Ovary (tissue), 9 donors: ENCODE results near the gene MAST4. TPM values are rescaled to one million over a fixed set of nuclear protein-coding genes. Genes with fewer than 3 reads are reported as not detected.

Experiments used
- DNase-seq, 5 donors: peaks; one replicate each; pipeline ENCODE4 v3.0.0-alpha.2; 2019 to 2020
- H3K27ac ChIP-seq, 2 donors: fragments of 200-600 bp; one replicate each; pipeline versions ENCODE4 v1.5.1 to v1.8.0; 2019 to 2022
- H3K27me3 ChIP-seq: fragments of 200-600 bp; one replicate; pipeline ENCODE4 v1.8.0; 2022
- H3K36me3 ChIP-seq: fragments of 200-600 bp; sonication (generic); one replicate; pipeline ENCODE4 v1.5.1; 2019
- H3K4me1 ChIP-seq: one replicate; pipeline ENCODE4 v1.8.1; 2013; ENCODE audit warnings: mild to moderate bottlenecking, moderate library complexity; ENCODE audit not compliant: insufficient read depth
- H3K4me3 ChIP-seq: fragments of 200-600 bp; sonication (generic); one replicate; pipeline ENCODE4 v1.5.1; 2017
- H3K9me3 ChIP-seq, 2 donors: fragments of 200-600 bp in 1 of 2; sonication (generic) in 1 of 2; one replicate each; pipeline versions ENCODE4 v1.5.1 to v1.8.1; 2013 to 2019; ENCODE audit warnings: mild to moderate bottlenecking in 1 of 2, moderate library complexity in 1 of 2
- CTCF ChIP-seq, 3 donors: fragments of 450-650 bp in 2 of 3; fragments of 200-600 bp in 1 of 3; IDR thresholded peaks; one replicate each; pipeline versions ENCODE4 v1.5.1 to v1.8.0; 2016 to 2022; ENCODE audit warnings: antibody characterized with exemption in 3 of 3, mild to moderate bottlenecking in 1 of 3
- EP300 ChIP-seq: sonication (generic); formaldehyde crosslinking; IDR thresholded peaks from one replicate; pipeline ENCODE4 v1.6.1; 2017; ENCODE audit warnings: antibody characterized with exemption
- POLR2A ChIP-seq: fragments of 450-650 bp; IDR thresholded peaks from one replicate; pipeline ENCODE4 v1.6.1; 2017; ENCODE audit warnings: antibody characterized with exemption, mild to moderate bottlenecking, moderate library complexity
- WGBS, 3 donors: extraction: QIAGEN DNeasy Blood & Tissue Kit in 1 of 3; methylation state at CpG; one replicate each; pipeline versions ENCODE4 v1.1.5 to v1.1.7; 2013 to 2017; 5-methylcytosine and 5-hydroxymethylcytosine counted together
- intact Hi-C, 4 donors: fragments of 100-400 bp; cut with DNase I; formaldehyde crosslinking; loops; one replicate each; pipeline versions ENCODE4 v1.11.0 to v1.15.1; 2022 to 2023
- polyA plus RNA-seq, 2 donors: library from polyadenylated mRNA; stranded (reverse); fragments of 200-250 nt in 1 of 2; fragments of 350-450 nt in 1 of 2; fragmentation: Illumina TruSeq in 1 of 2; extraction: RNeasy Lipid Tissue Mini Kit (QIAGEN cat#74804) in 1 of 2; gene quantifications; one replicate each; pipeline ENCODE4 v1.2.3, GENCODE V29; 2013 to 2014
- total RNA-seq, 7 donors: library from RNA; depleted of rRNA in 2 of 7; stranded (reverse); fragments of >200 nt in 2 of 7; fragmentation: NEBNext Ultra II Directional in 3 of 7; extraction: Animal tissue kit (Norgen Biotek cat#: 25700) in 3 of 7; gene quantifications; one replicate each; pipeline versions ENCODE4 v1.1.0 to v1.2.4, GENCODE V29; 2016 to 2023
- donor health status: DM: no; HTN: no; CAD: no; lungs with moderate emphysema.
- donor health status: DM: no; HTN: no; CAD: no.
- donor health status: Bipolar disorder and iron deficiency.
- donor health status: DM: yes; HTN: yes; CAD: no.
- donor health status: DM: no; HTN: no; CAD: no.
- donor health status: DM: yes; HTN: yes; CAD: no.

Gene MAST4
- total and polyA plus RNA-seq, 9 donors, result 11.6 to 86.3 (median 57.6) TPM

GRCh38 chr5:66892716-66893115, 296.5 kb downstream of the MAST4 start:
- Histone ChIP-seq H3K27ac (no peak overlapping the region), H3K9me3 (no peaks in the 10 kb centered on the region), H3K27me3 (no peaks in the 10 kb centered on the region), H3K4me3 (no peak overlapping the region), H3K36me3 (no peaks in the 10 kb centered on the region), H3K4me1 (peaks cover 6% of the 10 kb centered on the region)
- TF ChIP-seq CTCF (IDR thresholded peaks at IDR 0.05), result no peak
- TF ChIP-seq POLR2A, result no peak
- TF ChIP-seq EP300, result no peak
- WGBS, 3 donors, result 91 to 94% (median 92%) methylated on average over 3 of the region's 3 CpGs
- DNase-seq, result no peak
- intact Hi-C loops, result no loop called here

GRCh38 chr5:66894480-66895240, 298.5 kb downstream of the MAST4 start:
- 91 to 97% (median 97%) methylated on average over 3 of the region's 3 CpGs for WGBS, 3 donors
- DNase-seq, result no peak
- intact Hi-C loops, result no loop called here
- Histone ChIP-seq H3K9me3 (no peaks in the 10 kb centered on the region), H3K4me3 (no peak overlapping the region), H3K27ac (no peak overlapping the region), H3K36me3 (no peaks in the 10 kb centered on the region), H3K27me3 (no peaks in the 10 kb centered on the region), H3K4me1 (peaks cover 6% of the 10 kb centered on the region)
- no peak for TF ChIP-seq CTCF (IDR thresholded peaks at IDR 0.05)
- TF ChIP-seq POLR2A, result no peak
- no peak for TF ChIP-seq EP300

- H3K4me1 ChIP-seq, result peaks cover 6% of the 10 kb centered on the region
- TF ChIP-seq POLR2A, result no peak
- TF ChIP-seq EP300, result no peak
- TF ChIP-seq CTCF (IDR thresholded peaks at IDR 0.05), result no peak
- no peaks in the 10 kb centered on the region for H3K36me3 ChIP-seq
- no peak for DNase-seq
- H3K9me3 ChIP-seq, result no peaks in the 10 kb centered on the region
- intact Hi-C loops, result no loop called here
- WGBS, 3 donors, result 82 to 92% (median 85%) methylated on average over 4 of the region's 4 CpGs
- no peaks in the 10 kb centered on the region for H3K27me3 ChIP-seq
- H3K27ac ChIP-seq, result no peak overlapping the region
- no peak overlapping the region for H3K4me3 ChIP-seq
Measured at GRCh38 chr5:66896171-66896570, 300.0 kb downstream of the MAST4 start.

GRCh38 chr5:66897356-66897755, 301.2 kb downstream of the MAST4 start:
- H3K27me3 ChIP-seq, result no peaks in the 10 kb centered on the region
- intact Hi-C loops, result no loop called here
- TF ChIP-seq POLR2A (no peak), CTCF (IDR thresholded peaks at IDR 0.05) (no peak), EP300 (no peak)
- whole genome bisulfite sequencing, 3 donors, result 96 to 98% (median 96%) methylated on average over 9 of the region's 9 CpGs
- no peak overlapping the region for H3K27ac ChIP-seq
- no peak for DNase-seq
- no peaks in the 10 kb centered on the region for H3K9me3 ChIP-seq
- peaks cover 5% of the 10 kb centered on the region for H3K4me1 ChIP-seq
- H3K4me3 ChIP-seq, result no peak overlapping the region
- no peaks in the 10 kb centered on the region for H3K36me3 ChIP-seq
